ENCODE results near the gene RBFA. TPM values are rescaled to one million over a fixed set of nuclear protein-coding genes. Genes with fewer than 3 reads are reported as not detected.
A peak's percentile ranks its signal among the peaks of the same experiment; 100 is the strongest.

RBFA gene
- total and polyA plus RNA-seq, 2 experiments from 2014 or later = 33.8 to 43.3 TPM

- TF ChIP-seq, protein P1, sequence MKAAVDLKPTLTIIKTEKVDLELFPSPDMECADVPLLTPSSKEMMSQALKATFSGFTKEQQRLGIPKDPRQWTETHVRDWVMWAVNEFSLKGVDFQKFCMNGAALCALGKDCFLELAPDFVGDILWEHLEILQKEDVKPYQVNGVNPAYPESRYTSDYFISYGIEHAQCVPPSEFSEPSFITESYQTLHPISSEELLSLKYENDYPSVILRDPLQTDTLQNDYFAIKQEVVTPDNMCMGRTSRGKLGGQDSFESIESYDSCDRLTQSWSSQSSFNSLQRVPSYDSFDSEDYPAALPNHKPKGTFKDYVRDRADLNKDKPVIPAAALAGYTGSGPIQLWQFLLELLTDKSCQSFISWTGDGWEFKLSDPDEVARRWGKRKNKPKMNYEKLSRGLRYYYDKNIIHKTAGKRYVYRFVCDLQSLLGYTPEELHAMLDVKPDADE (IDR thresholded peaks at IDR 0.05) = no peak
- TF ChIP-seq NANOG (IDR thresholded peaks at IDR 0.05; ENCODE audit: borderline replicate concordance) (no peak), ZNF331 (CRISPR knock-in tag; IDR thresholded peaks at IDR 0.05; ENCODE audit: low read depth) (no peak), EZH2phosphoT487 (IDR thresholded peaks at IDR 0.05; ENCODE audit: unreplicated experiment) (no peak), POLR2AphosphoS5 (IDR thresholded peaks at IDR 0.05; ENCODE audit: low read depth) (no peak), STAT1 (IDR thresholded peaks at IDR 0.05; ENCODE audit: unreplicated experiment) (no peak)
Observed at GRCh38 chr18:80004600-80005342, 29.5 kb upstream of the RBFA start (continued).

GRCh38 chr18:80006724-80007123 is 27.5 kb upstream of the RBFA start:
- Histone ChIP-seq H3F3A (replicated peaks; ENCODE audit: low read depth) (no peaks in the 10 kb centered on the region), H2AFZ (no peak overlapping the region), H3K9me2 (ENCODE audit: insufficient read depth) (no peaks in the 10 kb centered on the region), H3K4me2 (no peak overlapping the region), H3K4me1 (ENCODE audit: insufficient read depth) (peaks cover 5% of the 10 kb centered on the region), H3K27me3 (ENCODE audit: insufficient read depth) (no peaks in the 10 kb centered on the region), H3K79me2 (replicated peaks; ENCODE audit: insufficient read depth) (no peaks in the 10 kb centered on the region), H3K4me3 (no peak overlapping the region), H3K36me3 (ENCODE audit: insufficient read depth) (no peaks in the 10 kb centered on the region), H4K20me1 (replicated peaks; ENCODE audit: insufficient read depth) (no peaks in the 10 kb centered on the region), H3K27ac (ENCODE audit: low read depth) (peak overlapping the region; percentile 36; the same call in 1 of the 2 replicates)
- Mint-ChIP-seq H3K9me3 (peaks cover 68% of the 10 kb centered on the region), H3K4me3 (no peak overlapping the region), H3K27me3 (ENCODE audit: insufficient read depth, low read depth, poor library complexity) (peaks cover 1% of the 10 kb centered on the region), H3K4me1 (peaks cover 8% of the 10 kb centered on the region), H3K36me3 (ENCODE audit: low read depth) (peaks cover 43% of the 10 kb centered on the region), H3K27ac (peak overlapping the region; percentile 46; the same call in 1 of the 2 replicates)
- peak; percentile 87 for DNase-seq (ENCODE audit: low spot score)
- peak; percentile 89 for ATAC-seq
- no peak for TF ChIP-seq NANOG (IDR thresholded peaks at IDR 0.05; ENCODE audit: borderline replicate concordance)

DNA sequence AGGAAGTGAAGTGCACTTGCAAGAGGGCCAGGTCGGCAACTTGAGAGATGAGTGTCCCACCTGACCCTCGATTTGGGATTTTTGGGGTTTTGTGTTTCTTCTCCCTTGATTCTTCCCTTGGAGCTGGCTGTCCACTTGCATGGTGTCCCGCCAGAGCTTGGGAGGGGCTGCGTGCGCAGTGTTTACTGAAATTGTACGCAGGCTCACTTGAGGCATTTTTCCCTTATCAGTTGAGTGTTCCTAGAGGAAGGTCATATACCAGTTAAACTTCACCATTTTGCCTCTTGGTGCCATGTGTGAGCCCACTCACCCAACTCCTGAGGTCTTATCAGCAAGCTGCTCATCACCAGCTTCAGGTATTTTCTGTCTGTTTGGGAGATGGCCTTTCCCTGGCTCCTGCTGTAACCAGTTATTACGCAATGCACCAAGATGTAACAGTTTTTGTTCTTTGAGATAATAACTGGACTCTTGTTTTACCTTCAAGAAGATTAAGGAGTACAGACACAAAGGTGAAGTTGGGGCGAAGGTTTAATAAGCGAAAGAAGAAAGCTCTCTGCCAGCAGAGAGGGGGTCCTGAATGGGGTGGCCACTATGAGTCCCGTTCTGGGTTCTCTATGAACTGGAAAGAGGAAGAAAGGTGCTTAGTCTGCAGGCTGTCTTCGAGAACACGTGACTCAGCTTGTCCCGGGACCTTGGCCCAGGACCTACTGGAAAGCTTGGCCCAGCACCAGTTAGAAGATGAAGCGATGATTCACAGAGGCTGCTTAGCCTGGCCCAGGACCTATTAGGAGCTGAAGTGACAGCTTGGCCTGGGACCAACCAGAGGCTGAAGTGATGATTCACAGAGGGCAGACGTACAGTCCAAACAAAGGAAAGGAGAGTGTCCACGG is 24.3 kb upstream of the RBFA start:
- Histone ChIP-seq H3K79me2 (replicated peaks; ENCODE audit: insufficient read depth) (no peaks in the 10 kb centered on the region), H4K20me1 (replicated peaks; ENCODE audit: insufficient read depth) (no peaks in the 10 kb centered on the region), H3K4me1 (ENCODE audit: insufficient read depth) (peaks cover 5% of the 10 kb centered on the region), H3F3A (replicated peaks; ENCODE audit: low read depth) (no peaks in the 10 kb centered on the region), H3K27me3 (ENCODE audit: insufficient read depth) (no peaks in the 10 kb centered on the region), H3K9me2 (ENCODE audit: insufficient read depth) (0 out of 2 replicates have a peak, but pooled peaks cover 4% of the 10 kb centered on the region), H3K4me2 (no peak overlapping the region), H2AFZ (no peak overlapping the region), H3K4me3 (no peak overlapping the region), H3K36me3 (ENCODE audit: insufficient read depth) (no peaks in the 10 kb centered on the region), H3K27ac (ENCODE audit: low read depth) (no peak overlapping the region)
- Mint-ChIP-seq H3K4me3 (no peak overlapping the region), H3K4me1 (peaks cover 8% of the 10 kb centered on the region; the same call in 2 of the 3 replicates), H3K9me3 (peaks cover 75% of the 10 kb centered on the region), H3K27ac (no peak overlapping the region), H3K36me3 (ENCODE audit: low read depth) (peaks cover 42% of the 10 kb centered on the region), H3K27me3 (ENCODE audit: insufficient read depth, low read depth, poor library complexity) (peaks cover 1% of the 10 kb centered on the region)
- DNase-seq (ENCODE audit: low spot score) (no peak), ATAC-seq (no peak)
- TF ChIP-seq CREB1 (CRISPR knock-in tag; IDR thresholded peaks at IDR 0.05; ENCODE audit: low read depth) (no peak), NANOG (IDR thresholded peaks at IDR 0.05; ENCODE audit: borderline replicate concordance) (no peak), ZNF331 (CRISPR knock-in tag; IDR thresholded peaks at IDR 0.05; ENCODE audit: low read depth) (no peak)
- TF ChIP-seq, protein P2, sequence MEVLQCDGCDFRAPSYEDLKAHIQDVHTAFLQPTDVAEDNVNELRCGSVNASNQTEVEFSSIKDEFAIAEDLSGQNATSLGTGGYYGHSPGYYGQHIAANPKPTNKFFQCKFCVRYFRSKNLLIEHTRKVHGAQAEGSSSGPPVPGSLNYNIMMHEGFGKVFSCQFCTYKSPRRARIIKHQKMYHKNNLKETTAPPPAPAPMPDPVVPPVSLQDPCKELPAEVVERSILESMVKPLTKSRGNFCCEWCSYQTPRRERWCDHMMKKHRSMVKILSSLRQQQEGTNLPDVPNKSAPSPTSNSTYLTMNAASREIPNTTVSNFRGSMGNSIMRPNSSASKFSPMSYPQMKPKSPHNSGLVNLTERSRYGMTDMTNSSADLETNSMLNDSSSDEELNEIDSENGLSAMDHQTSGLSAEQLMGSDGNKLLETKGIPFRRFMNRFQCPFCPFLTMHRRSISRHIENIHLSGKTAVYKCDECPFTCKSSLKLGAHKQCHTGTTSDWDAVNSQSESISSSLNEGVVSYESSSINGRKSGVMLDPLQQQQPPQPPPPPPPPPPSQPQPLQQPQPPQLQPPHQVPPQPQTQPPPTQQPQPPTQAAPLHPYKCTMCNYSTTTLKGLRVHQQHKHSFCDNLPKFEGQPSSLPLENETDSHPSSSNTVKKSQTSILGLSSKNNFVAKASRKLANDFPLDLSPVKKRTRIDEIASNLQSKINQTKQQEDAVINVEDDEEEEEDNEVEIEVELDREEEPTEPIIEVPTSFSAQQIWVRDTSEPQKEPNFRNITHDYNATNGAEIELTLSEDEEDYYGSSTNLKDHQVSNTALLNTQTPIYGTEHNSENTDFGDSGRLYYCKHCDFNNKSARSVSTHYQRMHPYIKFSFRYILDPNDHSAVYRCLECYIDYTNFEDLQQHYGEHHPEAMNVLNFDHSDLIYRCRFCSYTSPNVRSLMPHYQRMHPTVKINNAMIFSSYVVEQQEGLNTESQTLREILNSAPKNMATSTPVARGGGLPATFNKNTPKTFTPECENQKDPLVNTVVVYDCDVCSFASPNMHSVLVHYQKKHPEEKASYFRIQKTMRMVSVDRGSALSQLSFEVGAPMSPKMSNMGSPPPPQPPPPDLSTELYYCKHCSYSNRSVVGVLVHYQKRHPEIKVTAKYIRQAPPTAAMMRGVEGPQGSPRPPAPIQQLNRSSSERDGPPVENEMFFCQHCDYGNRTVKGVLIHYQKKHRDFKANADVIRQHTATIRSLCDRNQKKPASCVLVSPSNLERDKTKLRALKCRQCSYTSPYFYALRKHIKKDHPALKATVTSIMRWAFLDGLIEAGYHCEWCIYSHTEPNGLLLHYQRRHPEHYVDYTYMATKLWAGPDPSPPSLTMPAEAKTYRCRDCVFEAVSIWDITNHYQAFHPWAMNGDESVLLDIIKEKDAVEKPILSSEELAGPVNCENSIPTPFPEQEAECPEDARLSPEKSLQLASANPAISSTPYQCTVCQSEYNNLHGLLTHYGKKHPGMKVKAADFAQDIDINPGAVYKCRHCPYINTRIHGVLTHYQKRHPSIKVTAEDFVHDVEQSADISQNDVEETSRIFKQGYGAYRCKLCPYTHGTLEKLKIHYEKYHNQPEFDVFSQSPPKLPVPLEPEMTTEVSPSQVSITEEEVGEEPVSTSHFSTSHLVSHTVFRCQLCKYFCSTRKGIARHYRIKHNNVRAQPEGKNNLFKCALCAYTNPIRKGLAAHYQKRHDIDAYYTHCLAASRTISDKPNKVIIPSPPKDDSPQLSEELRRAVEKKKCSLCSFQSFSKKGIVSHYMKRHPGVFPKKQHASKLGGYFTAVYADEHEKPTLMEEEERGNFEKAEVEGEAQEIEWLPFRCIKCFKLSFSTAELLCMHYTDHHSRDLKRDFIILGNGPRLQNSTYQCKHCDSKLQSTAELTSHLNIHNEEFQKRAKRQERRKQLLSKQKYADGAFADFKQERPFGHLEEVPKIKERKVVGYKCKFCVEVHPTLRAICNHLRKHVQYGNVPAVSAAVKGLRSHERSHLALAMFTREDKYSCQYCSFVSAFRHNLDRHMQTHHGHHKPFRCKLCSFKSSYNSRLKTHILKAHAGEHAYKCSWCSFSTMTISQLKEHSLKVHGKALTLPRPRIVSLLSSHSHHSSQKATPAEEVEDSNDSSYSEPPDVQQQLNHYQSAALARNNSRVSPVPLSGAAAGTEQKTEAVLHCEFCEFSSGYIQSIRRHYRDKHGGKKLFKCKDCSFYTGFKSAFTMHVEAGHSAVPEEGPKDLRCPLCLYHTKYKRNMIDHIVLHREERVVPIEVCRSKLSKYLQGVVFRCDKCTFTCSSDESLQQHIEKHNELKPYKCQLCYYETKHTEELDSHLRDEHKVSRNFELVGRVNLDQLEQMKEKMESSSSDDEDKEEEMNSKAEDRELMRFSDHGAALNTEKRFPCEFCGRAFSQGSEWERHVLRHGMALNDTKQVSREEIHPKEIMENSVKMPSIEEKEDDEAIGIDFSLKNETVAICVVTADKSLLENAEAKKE (CRISPR knock-in tag; IDR thresholded peaks at IDR 0.05) = no peak
